GM18508 (cell line): ENCODE measurements around the gene HDHD5.

Experiments used
- ATAC-seq: cut with Tn5 transposase; IDR thresholded peaks from one replicate; pipeline ENCODE4 v1.9.1; 2021; ENCODE audit warnings: moderate number of reproducible peaks; ENCODE audit not compliant: insufficient read depth, unreplicated experiment

The HDHD5 gene

GRCh38 chr22:17121233-17122195 is 37.6 kb downstream of the HDHD5 start, which contains the start of gene TMEM121B:
TMEM121B (minus strand) TSS chr22:17121360; CDS start chr22:17121127, 233 bp downstream.
- ATAC-seq = no peak

- ATAC-seq = no peak
Observed at GRCh38 chr22:17120711-17121232, 38.3 kb downstream of the HDHD5 start.

- ATAC-seq = no peak
Observed at GRCh38 chr22:17120281-17120680, 38.8 kb downstream of the HDHD5 start.

GRCh38 chr22:17119481-17120202 is 39.4 kb downstream of the HDHD5 start:
- no peak for ATAC-seq

GRCh38 chr22:17118342-17118741 is 40.7 kb downstream of the HDHD5 start:
- ATAC-seq = no peak

- ATAC-seq = no peak
Observed at GRCh38 chr22:17117890-17118289, 41.2 kb downstream of the HDHD5 start.

- no peak for ATAC-seq
Observed at GRCh38 chr22:17117400-17117799, 41.7 kb downstream of the HDHD5 start.

GRCh38 chr22:17116572-17117330 is 42.3 kb downstream of the HDHD5 start:
- ATAC-seq = no peak

- ATAC-seq = no peak
Observed at GRCh38 chr22:17115945-17116565, 43.0 kb downstream of the HDHD5 start.

- ATAC-seq = no peak
Observed at GRCh38 chr22:17115236-17115635, 43.8 kb downstream of the HDHD5 start.

GRCh38 chr22:17114898-17115235 is 44.2 kb downstream of the HDHD5 start:
- no peak for ATAC-seq

GRCh38 chr22:17114173-17114897 is 44.7 kb downstream of the HDHD5 start:
- ATAC-seq = no peak

GRCh38 chr22:17113600-17113999 is 45.5 kb downstream of the HDHD5 start:
- ATAC-seq = no peak

- no peak for ATAC-seq
Observed at GRCh38 chr22:17112491-17113042, 46.5 kb downstream of the HDHD5 start.

GRCh38 chr22:17110791-17111550 is 48.1 kb downstream of the HDHD5 start:
- no peak for ATAC-seq

GRCh38 chr22:17109976-17110375 is 49.1 kb downstream of the HDHD5 start:
- ATAC-seq = no peak

GRCh38 chr22:17109113-17109865 is 49.8 kb downstream of the HDHD5 start:
- no peak for ATAC-seq
